A549 (cell line): Measurements from ENCODE around the gene REM1. TPM values are rescaled to one million over a fixed set of nuclear protein-coding genes. Genes with fewer than 3 reads are reported as not detected.

Source experiments
- EP300 ChIP-seq, 2 experiments: fragments of >200 bp; sonication (Bioruptor Twin); formaldehyde crosslinking; IDR thresholded peaks; 2 replicates in 1 of 2; 3 replicates in 1 of 2; pipeline ENCODE4 v1.6.1; 2016 to 2017
- FOSL2 ChIP-seq, 2 experiments: fragments of 450-650 bp in 1 of 2; fragments of >200 bp in 1 of 2; sonication (Bioruptor Twin) in 1 of 2; formaldehyde crosslinking; IDR thresholded peaks; 2 replicates each; pipeline versions ENCODE4 v1.5.0 to v1.6.1; 2016 to 2020; ENCODE audit warnings: mild to moderate bottlenecking in 1 of 2, moderate library complexity in 1 of 2
- FOXS1 ChIP-seq: fragments of 250-450 bp; sonication (Bioruptor Pico); IDR thresholded peaks from 2 replicates; pipeline ENCODE4 v1.5.0; 2020; ENCODE audit warnings: mild to moderate bottlenecking, moderate library complexity
- SREBF2 ChIP-seq: fragments of 450-650 bp; IDR thresholded peaks from 2 replicates; pipeline ENCODE4 v1.6.1; 2014; ENCODE audit warnings: mild to moderate bottlenecking, moderate library complexity
- polyA plus RNA-seq, 4 experiments: library from polyadenylated mRNA; depleted of rRNA in 3 of 4; stranded (reverse); fragments of >200 nt; fragmentation: RNase III in 1 of 4; extraction: RNeasy Plus Mini Kit Qiagen cat#74134 plus additional on column Dnase treatment in 1 of 4; gene quantifications; 2 replicates in 3 of 4; 3 replicates in 1 of 4; pipeline ENCODE4 v1.2.3, GENCODE V29; 2011 to 2017
- TF ChIP-seq, protein P1 (sequence below): fragments of 450-650 bp; IDR thresholded peaks from 2 replicates; pipeline ENCODE4 v1.6.1; 2014; ENCODE audit warnings: antibody characterized with exemption

The REM1 gene
- polyA plus RNA-seq, 2 of the 4 experiments (the other 2 are of a cell fraction): not detected

DNA sequence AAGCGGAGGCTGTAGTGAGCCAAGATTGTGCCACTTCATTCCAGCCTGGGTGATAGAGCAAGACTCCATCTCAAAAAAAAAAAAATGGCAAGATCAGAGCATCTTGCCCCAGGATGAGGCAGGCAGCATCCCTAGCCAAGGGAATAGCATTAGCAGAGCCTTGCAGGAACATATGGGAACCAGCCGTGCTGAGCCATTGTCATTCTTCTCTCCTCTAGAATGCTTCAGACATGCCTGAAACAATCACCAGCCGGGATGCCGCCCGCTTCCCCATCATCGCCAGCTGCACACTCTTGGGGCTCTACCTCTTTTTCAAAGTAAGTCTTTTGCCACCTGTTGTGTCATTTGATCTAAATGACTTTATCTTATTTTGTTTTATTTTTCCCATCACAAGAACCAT, 52.2 kb downstream of the REM1 start (continued):
- TF ChIP-seq FOXS1 (no peak), FOSL2 (IDR thresholded peaks at IDR 0.05) (no peak), FOSL2 (CRISPR knock-in tag; IDR thresholded peaks at IDR 0.05) (no peak), SREBF2 (no peak), EP300 (IDR thresholded peaks at IDR 0.05) (no peak)
- TF ChIP-seq, protein P1, sequence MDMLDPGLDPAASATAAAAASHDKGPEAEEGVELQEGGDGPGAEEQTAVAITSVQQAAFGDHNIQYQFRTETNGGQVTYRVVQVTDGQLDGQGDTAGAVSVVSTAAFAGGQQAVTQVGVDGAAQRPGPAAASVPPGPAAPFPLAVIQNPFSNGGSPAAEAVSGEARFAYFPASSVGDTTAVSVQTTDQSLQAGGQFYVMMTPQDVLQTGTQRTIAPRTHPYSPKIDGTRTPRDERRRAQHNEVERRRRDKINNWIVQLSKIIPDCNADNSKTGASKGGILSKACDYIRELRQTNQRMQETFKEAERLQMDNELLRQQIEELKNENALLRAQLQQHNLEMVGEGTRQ: no peak

Other genes starting within 250 kb of the REM1 start
- not detected in 2 replicates for gene DEFB115, start 217.6 kb upstream of the REM1 start, polyA plus RNA-seq (2011; rRNA removed)
- gene DEFB115, start 217.6 kb upstream of the REM1 start, polyA plus RNA-seq (2017; fragmentation: RNase III; extraction: RNeasy Plus Mini Kit Qiagen cat#74134 plus additional on column Dnase treatment): not detected in 3 replicates
- gene DEFB116, start 166.7 kb upstream of the REM1 start, polyA plus RNA-seq (2011; rRNA removed): not detected in 2 replicates
- not detected in 3 replicates for gene DEFB116, start 166.7 kb upstream of the REM1 start, polyA plus RNA-seq (2017; fragmentation: RNase III; extraction: RNeasy Plus Mini Kit Qiagen cat#74134 plus additional on column Dnase treatment)
- not detected in 2 replicates for gene DEFB118, start 106.7 kb upstream of the REM1 start, polyA plus RNA-seq (2011; rRNA removed)
- gene DEFB118, start 106.7 kb upstream of the REM1 start, polyA plus RNA-seq (2017; fragmentation: RNase III; extraction: RNeasy Plus Mini Kit Qiagen cat#74134 plus additional on column Dnase treatment): not detected in 3 replicates
- not detected in 2 replicates for gene DEFB119, start 84.7 kb upstream of the REM1 start, polyA plus RNA-seq (2011; rRNA removed)
- gene DEFB119, start 84.7 kb upstream of the REM1 start, polyA plus RNA-seq (2017; fragmentation: RNase III; extraction: RNeasy Plus Mini Kit Qiagen cat#74134 plus additional on column Dnase treatment): not detected in 3 replicates
- not detected in 2 replicates for gene DEFB121, start 69.1 kb upstream of the REM1 start, polyA plus RNA-seq (2011; rRNA removed)
- not detected in 3 replicates for gene DEFB121, start 69.1 kb upstream of the REM1 start, polyA plus RNA-seq (2017; fragmentation: RNase III; extraction: RNeasy Plus Mini Kit Qiagen cat#74134 plus additional on column Dnase treatment)
- gene DEFB123, start 34.7 kb upstream of the REM1 start, polyA plus RNA-seq (2011; rRNA removed): not detected in 2 replicates
- gene DEFB123, start 34.7 kb upstream of the REM1 start, polyA plus RNA-seq (2017; fragmentation: RNase III; extraction: RNeasy Plus Mini Kit Qiagen cat#74134 plus additional on column Dnase treatment): not detected in 3 replicates
- not detected in 2 replicates for gene DEFB124, start 161 bp upstream of the REM1 start, polyA plus RNA-seq (2011; rRNA removed)
- gene DEFB124, start 161 bp upstream of the REM1 start, polyA plus RNA-seq (2017; fragmentation: RNase III; extraction: RNeasy Plus Mini Kit Qiagen cat#74134 plus additional on column Dnase treatment): 0.18 TPM in 1 of 3 replicates, not detected in the others
- gene HM13, start 39.2 kb downstream of the REM1 start, polyA plus RNA-seq (2011; rRNA removed): 164 and 229 TPM in 2 replicates
- 167 to 178 TPM (median 178 TPM) in 3 replicates for gene HM13, start 39.2 kb downstream of the REM1 start, polyA plus RNA-seq (2017; fragmentation: RNase III; extraction: RNeasy Plus Mini Kit Qiagen cat#74134 plus additional on column Dnase treatment)
- 237 and 250 TPM in 2 replicates for gene ID1, start 130.0 kb downstream of the REM1 start, polyA plus RNA-seq (2011; rRNA removed)
- gene ID1, start 130.0 kb downstream of the REM1 start, polyA plus RNA-seq (2017; fragmentation: RNase III; extraction: RNeasy Plus Mini Kit Qiagen cat#74134 plus additional on column Dnase treatment): 257 to 432 TPM (median 387 TPM) in 3 replicates
- not detected in 2 replicates for gene COX4I2, start 162.6 kb downstream of the REM1 start, polyA plus RNA-seq (2011; rRNA removed)
- not detected in 3 replicates for gene COX4I2, start 162.6 kb downstream of the REM1 start, polyA plus RNA-seq (2017; fragmentation: RNase III; extraction: RNeasy Plus Mini Kit Qiagen cat#74134 plus additional on column Dnase treatment)
- gene BCL2L1, start 247.6 kb downstream of the REM1 start, polyA plus RNA-seq (2011; rRNA removed): 159 and 178 TPM in 2 replicates
- 143 to 157 TPM (median 154 TPM) in 3 replicates for gene BCL2L1, start 247.6 kb downstream of the REM1 start, polyA plus RNA-seq (2017; fragmentation: RNase III; extraction: RNeasy Plus Mini Kit Qiagen cat#74134 plus additional on column Dnase treatment)